ENCODE data around the gene MARK4. TPM values are rescaled to one million over a fixed set of nuclear protein-coding genes. Genes with fewer than 3 reads are reported as not detected.

Gene MARK4
- total RNA-seq, 1 donor from 2014 or later = 47.3 TPM

DNA sequence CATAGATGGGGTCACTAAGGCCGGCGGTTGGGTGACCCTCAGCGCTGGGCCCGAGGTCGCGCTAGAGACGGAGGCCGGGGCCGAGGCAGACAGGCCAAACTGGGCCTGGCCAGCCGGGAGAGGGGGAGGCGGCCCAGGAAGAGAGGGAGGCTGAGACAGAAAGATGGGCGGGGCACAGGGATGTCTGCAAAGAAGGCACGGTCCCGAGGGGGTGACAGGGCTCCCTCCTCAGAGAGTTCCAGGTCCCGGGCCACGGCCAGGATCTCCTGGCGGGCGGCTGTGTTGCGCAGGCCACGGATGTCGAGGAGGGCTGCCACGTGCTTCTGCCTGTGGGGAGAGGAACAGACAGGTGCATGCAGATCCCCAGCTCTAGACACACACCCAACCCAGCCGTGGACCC is 38.0 kb upstream of the MARK4 start:
- Mint-ChIP-seq H3K27me3 (peaks cover 42% of the 10 kb centered on the region), H3K4me1 (ENCODE audit: unreplicated experiment) (peaks cover 21% of the 10 kb centered on the region)

DNA sequence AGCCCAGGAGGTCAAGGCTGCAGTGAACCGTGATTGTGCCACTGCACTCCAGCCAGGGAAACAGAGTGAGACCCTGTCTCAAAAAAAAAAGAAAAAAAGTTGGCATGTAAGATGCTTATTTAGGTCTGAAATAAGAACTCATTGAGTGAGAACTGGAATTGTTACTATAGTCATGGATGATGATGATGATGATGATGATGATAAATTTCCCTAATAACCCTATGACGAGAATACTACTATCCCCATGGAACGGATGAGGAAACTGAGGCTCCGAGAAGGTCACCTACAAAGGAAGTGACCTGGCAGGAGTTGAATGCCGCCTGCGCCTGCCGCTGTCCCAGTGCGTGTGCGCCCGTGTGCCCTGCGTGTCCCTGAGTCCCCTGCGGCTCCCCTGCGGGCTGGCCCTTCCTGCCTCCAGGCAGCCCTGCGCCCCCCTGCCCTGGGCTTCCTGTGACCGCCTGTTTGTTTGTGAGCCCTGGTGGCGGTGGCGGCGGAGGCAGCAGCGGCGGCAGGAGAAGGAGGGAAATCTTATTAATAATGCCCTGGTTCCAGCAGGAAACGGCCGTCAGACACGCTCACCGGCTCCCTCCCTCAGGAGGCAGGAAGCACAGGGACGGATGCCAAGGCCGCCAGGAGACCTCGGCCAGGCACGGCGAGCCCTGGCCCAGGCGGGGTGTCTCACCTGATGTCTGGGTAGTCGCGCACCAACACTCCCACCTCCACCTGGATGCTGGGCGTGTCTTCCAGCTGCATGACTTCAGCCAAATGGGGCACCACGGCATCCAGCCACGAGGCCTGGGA is 35.5 kb upstream of the MARK4 start:
- no peaks in the 10 kb centered on the region for H3K9me3 Mint-ChIP-seq
- H3K27me3 Mint-ChIP-seq = peaks cover 60% of the 10 kb centered on the region
- no peak overlapping the region for H3K27ac Mint-ChIP-seq
- no peak for DNase-seq (ENCODE audit: extremely low spot score, unreplicated experiment)
- H3K36me3 Mint-ChIP-seq = no peaks in the 10 kb centered on the region
- peaks cover 29% of the 10 kb centered on the region for H3K4me1 Mint-ChIP-seq (ENCODE audit: unreplicated experiment)
- peak overlapping the region; percentile 62 for H3K4me3 Mint-ChIP-seq
- TF ChIP-seq, protein P1, sequence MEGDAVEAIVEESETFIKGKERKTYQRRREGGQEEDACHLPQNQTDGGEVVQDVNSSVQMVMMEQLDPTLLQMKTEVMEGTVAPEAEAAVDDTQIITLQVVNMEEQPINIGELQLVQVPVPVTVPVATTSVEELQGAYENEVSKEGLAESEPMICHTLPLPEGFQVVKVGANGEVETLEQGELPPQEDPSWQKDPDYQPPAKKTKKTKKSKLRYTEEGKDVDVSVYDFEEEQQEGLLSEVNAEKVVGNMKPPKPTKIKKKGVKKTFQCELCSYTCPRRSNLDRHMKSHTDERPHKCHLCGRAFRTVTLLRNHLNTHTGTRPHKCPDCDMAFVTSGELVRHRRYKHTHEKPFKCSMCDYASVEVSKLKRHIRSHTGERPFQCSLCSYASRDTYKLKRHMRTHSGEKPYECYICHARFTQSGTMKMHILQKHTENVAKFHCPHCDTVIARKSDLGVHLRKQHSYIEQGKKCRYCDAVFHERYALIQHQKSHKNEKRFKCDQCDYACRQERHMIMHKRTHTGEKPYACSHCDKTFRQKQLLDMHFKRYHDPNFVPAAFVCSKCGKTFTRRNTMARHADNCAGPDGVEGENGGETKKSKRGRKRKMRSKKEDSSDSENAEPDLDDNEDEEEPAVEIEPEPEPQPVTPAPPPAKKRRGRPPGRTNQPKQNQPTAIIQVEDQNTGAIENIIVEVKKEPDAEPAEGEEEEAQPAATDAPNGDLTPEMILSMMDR (conservative IDR thresholded peaks at IDR 0.05) = no peak

More for the DNA sequence above, 38.0 kb upstream of the MARK4 start:
- Mint-ChIP-seq H3K4me3 (no peak overlapping the region), H3K36me3 (no peaks in the 10 kb centered on the region), H3K27ac (no peak overlapping the region), H3K9me3 (no peaks in the 10 kb centered on the region)
- TF ChIP-seq, protein P1 (conservative IDR thresholded peaks at IDR 0.05) = no peak
- DNase-seq (ENCODE audit: extremely low spot score, unreplicated experiment) = no peak

DNA sequence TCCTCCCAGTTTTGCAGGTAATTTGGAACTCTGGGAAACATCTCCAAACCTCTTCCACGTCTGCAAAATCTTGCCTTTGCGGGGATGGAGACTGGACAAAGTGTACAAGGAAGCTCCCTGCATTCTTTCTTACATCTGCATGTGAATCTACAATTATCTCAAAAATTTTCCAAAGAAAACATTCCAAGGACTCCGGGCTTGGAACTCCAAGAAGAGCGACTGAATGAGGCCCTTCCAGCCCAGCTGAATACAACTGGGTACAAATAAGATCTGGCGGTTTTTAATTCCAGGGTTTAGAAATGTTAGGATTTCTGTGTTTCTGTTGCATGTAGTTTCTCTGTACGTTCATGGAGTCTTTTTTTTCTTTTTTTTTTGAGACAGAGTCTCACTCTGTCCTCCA is 34.4 kb upstream of the MARK4 start:
- Mint-ChIP-seq H3K4me3 (peak overlapping the region; percentile 41), H3K4me1 (ENCODE audit: unreplicated experiment) (peaks cover 25% of the 10 kb centered on the region), H3K27me3 (peaks cover 67% of the 10 kb centered on the region)

DNA sequence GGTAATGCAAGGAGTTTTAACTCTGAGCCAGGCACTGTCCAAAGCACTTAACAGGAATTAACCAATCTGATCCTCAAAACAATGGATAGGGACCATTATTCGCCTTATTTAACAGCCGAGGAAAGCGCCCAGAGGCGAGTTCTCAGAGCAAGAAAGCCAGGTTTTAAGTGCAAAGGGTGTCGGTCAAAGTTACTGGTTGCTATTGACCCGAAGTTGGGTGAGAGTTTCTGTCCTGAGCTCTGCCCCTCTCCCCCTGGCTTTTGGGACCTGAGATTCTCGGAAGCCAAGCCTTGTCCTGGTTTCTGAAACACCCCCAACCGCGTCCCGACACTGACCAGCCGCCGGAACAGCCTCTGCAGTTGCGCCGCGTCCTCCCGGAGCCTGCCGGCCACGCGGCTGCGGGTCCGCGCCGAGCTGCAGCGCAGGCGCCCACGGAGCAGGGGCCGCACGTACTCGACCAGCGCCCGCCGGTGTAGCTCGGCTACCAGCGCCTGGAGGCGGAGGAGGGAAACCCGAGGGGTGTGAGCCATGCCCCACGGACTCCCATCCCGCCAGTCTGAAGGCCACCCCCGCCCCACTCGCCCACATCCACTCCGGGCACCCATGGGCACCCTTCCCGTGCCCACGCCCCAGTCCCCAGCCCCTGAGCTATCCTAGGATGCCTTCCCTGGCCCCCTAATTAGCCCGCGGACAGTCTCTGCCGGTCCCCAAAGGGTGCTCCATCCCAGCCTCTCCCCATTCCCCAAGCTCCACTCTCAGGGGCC is 33.7 kb upstream of the MARK4 start:
- Mint-ChIP-seq H3K36me3 (no peaks in the 10 kb centered on the region), H3K27me3 (peaks cover 74% of the 10 kb centered on the region)

More for the DNA sequence above, 34.4 kb upstream of the MARK4 start:
- TF ChIP-seq, protein P1 (conservative IDR thresholded peaks at IDR 0.05) = no peak
- no peak for DNase-seq (ENCODE audit: extremely low spot score, unreplicated experiment)
- Mint-ChIP-seq H3K27ac (no peak overlapping the region), H3K36me3 (no peaks in the 10 kb centered on the region), H3K9me3 (no peaks in the 10 kb centered on the region)

DNA sequence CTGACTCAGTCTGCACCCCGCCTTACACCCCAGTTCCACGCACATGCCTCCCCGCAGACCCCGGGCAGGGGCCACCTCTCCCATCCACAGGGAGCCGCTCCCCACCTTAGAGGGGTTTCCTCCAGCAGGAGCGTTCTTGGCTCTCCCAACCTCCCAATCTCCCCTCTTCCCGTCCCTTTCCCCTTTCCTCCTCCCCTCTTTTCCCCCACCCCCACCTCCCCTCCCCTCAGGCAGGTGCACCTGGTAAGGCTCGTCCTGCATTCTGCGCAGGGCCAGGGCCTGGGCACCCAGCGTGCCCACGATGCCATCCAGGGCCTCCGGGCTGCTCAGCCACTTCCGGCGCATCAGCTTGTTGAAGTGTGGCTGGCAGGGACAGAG is 33.1 kb upstream of the MARK4 start:
- peaks cover 80% of the 10 kb centered on the region for H3K27me3 Mint-ChIP-seq
- TF ChIP-seq, protein P1 (conservative IDR thresholded peaks at IDR 0.05) = no peak
- no peak for DNase-seq (ENCODE audit: extremely low spot score, unreplicated experiment)
- H3K4me3 Mint-ChIP-seq = no peak overlapping the region
- H3K4me1 Mint-ChIP-seq (ENCODE audit: unreplicated experiment) = peaks cover 23% of the 10 kb centered on the region
- H3K27ac Mint-ChIP-seq = no peak overlapping the region
- H3K36me3 Mint-ChIP-seq = no peaks in the 10 kb centered on the region
- no peaks in the 10 kb centered on the region for H3K9me3 Mint-ChIP-seq

More for the DNA sequence above, 33.7 kb upstream of the MARK4 start:
- TF ChIP-seq, protein P1 (conservative IDR thresholded peaks at IDR 0.05) = no peak
- Mint-ChIP-seq H3K4me1 (ENCODE audit: unreplicated experiment) (peaks cover 23% of the 10 kb centered on the region), H3K9me3 (no peaks in the 10 kb centered on the region), H3K4me3 (peak overlapping the region; percentile 41), H3K27ac (no peak overlapping the region)
- no peak for DNase-seq (ENCODE audit: extremely low spot score, unreplicated experiment)

Measured in type B pancreatic cell (in vitro differentiated cells).